Kidney (tissue), 14 donors: ENCODE measurements around the gene PSME2. TPM values are rescaled to one million over a fixed set of nuclear protein-coding genes. Genes with fewer than 3 reads are reported as not detected.

Experiments
- DNase-seq, 5 donors: peaks; one replicate each; pipeline ENCODE4 v3.0.0-alpha.2; 2013 to 2020
- FAIRE-seq: peaks from 2 replicates; lab custom pipeline; 2012; peaks lifted over from hg19 to GRCh38; lab: Jason Lieb, UNC
- H3K27ac ChIP-seq, 2 donors: one replicate each; pipeline ENCODE4 v1.7.0; 2013; ENCODE audit warnings: low read depth in 2 of 2, low read length in 2 of 2, inconsistent platforms in 1 of 2
- H3K27me3 ChIP-seq: one replicate; pipeline ENCODE4 v1.7.1; 2013; ENCODE audit warnings: low read length, inconsistent platforms; ENCODE audit not compliant: control insufficient read depth, insufficient read depth
- H3K36me3 ChIP-seq, 3 donors: one replicate each; pipeline versions ENCODE4 v1.7.0 to v1.7.1; 2013; ENCODE audit warnings: low read length in 3 of 3, control low read depth in 1 of 3, inconsistent platforms in 1 of 3; ENCODE audit not compliant: insufficient read depth in 3 of 3, control insufficient read depth in 2 of 3
- H3K4me1 ChIP-seq, 3 donors: one replicate each; pipeline versions ENCODE4 v1.7.0 to v1.7.1; 2013; ENCODE audit warnings: low read length in 3 of 3, inconsistent platforms in 1 of 3, low read depth in 1 of 3; ENCODE audit not compliant: control insufficient read depth in 2 of 3, insufficient read depth in 2 of 3
- H3K4me3 ChIP-seq, 3 donors: one replicate each; pipeline versions ENCODE4 v1.7.0 to v1.8.1; 2013; ENCODE audit warnings: low read length in 3 of 3, control low read depth in 1 of 3, inconsistent platforms in 1 of 3
- H3K9ac ChIP-seq, 3 donors: one replicate each; pipeline versions ENCODE4 v1.7.0 to v1.7.1; 2013; ENCODE audit warnings: low read length in 3 of 3, control low read depth in 1 of 3, inconsistent platforms in 1 of 3
- H3K9me3 ChIP-seq, 3 donors: one replicate each; pipeline versions ENCODE4 v1.7.0 to v1.7.1; 2013; ENCODE audit warnings: low read length in 3 of 3, control low read depth in 1 of 3, inconsistent platforms in 1 of 3; ENCODE audit not compliant: control insufficient read depth in 2 of 3, insufficient read depth in 1 of 3
- intact Hi-C: fragments of 100-400 bp; cut with DNase I; formaldehyde crosslinking; loops from one replicate; pipeline ENCODE4 v1.11.1; 2022
- polyA plus RNA-seq: library from polyadenylated mRNA; stranded (reverse); fragments of 350-450 nt; fragmentation: Illumina TruSeq; extraction: RNeasy Lipid Tissue Mini Kit (QIAGEN cat#74804); gene quantifications from one replicate; pipeline ENCODE4 v1.2.3, GENCODE V29; 2014; ENCODE audit warnings: low read depth, low replicate concordance; ENCODE audit not compliant: insufficient read depth
- total RNA-seq: library from RNA; stranded (reverse); fragmentation: NEBNext Ultra II Directional; extraction: Animal tissue kit (Norgen Biotek cat#: 25700); gene quantifications from one replicate; pipeline ENCODE4 v1.2.1, GENCODE V29; 2021
- TF ChIP-seq, protein P1 (sequence below): IDR thresholded peaks from 3 replicates; pipeline ENCODE4 v1.5.1; 2012; ENCODE audit warnings: mild to moderate bottlenecking, moderate library complexity, borderline replicate concordance; ENCODE audit not compliant: insufficient read depth; ENCODE audit errors: extremely low read depth
- donor health status: control.
- donor health status: control.
- donor health status: control.
- donor health status: control.
- donor health status: control.
- donor health status: DM: yes; HTN: yes; CAD: no.
- donor health status: Normal renal cell carcinoma (clear cell type).

PSME2 gene
- total and polyA plus RNA-seq, 2 donors from 2014 or later, result 148 to 289 TPM

DNA sequence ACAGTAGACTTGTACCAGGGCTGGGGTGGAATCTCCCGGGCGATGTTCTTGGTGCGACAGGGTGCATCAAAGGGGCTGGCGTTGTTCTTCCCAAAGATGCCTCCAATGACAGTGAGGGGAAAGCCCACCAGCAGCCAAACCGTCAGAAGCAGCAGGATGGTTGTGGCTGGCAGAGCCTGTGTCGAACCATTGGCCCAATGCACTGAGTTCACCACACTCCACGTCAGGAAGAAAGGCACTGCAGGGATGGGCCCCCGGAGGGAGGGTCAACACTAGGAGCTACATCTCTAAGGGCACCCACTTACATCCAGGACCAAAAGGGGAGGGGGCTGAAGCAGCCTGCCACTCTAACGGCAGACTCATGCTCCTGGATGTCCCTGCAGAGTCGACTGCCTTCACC, 44.0 kb upstream of the PSME2 start:
- intact Hi-C loops, result no loop called here
- TF ChIP-seq, protein P1, sequence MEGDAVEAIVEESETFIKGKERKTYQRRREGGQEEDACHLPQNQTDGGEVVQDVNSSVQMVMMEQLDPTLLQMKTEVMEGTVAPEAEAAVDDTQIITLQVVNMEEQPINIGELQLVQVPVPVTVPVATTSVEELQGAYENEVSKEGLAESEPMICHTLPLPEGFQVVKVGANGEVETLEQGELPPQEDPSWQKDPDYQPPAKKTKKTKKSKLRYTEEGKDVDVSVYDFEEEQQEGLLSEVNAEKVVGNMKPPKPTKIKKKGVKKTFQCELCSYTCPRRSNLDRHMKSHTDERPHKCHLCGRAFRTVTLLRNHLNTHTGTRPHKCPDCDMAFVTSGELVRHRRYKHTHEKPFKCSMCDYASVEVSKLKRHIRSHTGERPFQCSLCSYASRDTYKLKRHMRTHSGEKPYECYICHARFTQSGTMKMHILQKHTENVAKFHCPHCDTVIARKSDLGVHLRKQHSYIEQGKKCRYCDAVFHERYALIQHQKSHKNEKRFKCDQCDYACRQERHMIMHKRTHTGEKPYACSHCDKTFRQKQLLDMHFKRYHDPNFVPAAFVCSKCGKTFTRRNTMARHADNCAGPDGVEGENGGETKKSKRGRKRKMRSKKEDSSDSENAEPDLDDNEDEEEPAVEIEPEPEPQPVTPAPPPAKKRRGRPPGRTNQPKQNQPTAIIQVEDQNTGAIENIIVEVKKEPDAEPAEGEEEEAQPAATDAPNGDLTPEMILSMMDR, result no peak
- Histone ChIP-seq H3K27me3 (no peaks in the 10 kb centered on the region), H3K4me1 (peaks cover 0 to 15% (median 12%) of the 10 kb centered on the region in 3 donors), H3K36me3 (peaks cover 0 to 34% (median 13%) of the 10 kb centered on the region in 3 donors), H3K9me3 (no peaks in the 10 kb centered on the region), H3K4me3 (no peak overlapping the region), H3K9ac (no peak overlapping the region), H3K27ac (no peak overlapping the region)
- FAIRE-seq, result no peak
- DNase-seq, result no peak

DNA sequence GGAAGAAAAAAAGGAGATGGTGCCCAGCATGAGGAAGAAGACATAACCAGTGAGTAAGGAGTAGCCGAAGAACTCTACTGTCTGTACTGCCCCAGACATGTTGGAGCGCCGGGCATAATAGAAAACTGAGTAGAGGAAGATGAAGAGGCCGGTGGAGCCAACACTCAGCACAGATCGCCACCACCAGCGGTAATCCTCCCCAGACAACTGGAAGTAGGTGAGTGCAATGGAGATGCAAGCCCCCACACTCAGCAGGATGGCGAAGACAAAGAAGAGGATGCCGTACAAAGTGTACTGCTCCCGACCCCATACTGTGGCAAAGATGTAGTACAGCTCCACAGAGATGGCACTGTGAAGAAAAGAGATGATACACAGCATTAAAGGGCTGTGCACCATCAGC, 43.0 kb upstream of the PSME2 start:
- peak overlapping the region in 1 of 3 donors; percentile 64 for H3K4me3 ChIP-seq
- no peaks in the 10 kb centered on the region for H3K27me3 ChIP-seq
- peaks cover 0 to 11% (median 9%) of the 10 kb centered on the region in 3 donors for H3K4me1 ChIP-seq
- TF ChIP-seq, protein P1, result no peak
- DNase-seq (no peak), FAIRE-seq (no peak)
- no peak overlapping the region for H3K27ac ChIP-seq
- H3K9ac ChIP-seq, result peak overlapping the region in 1 of 3 donors; percentile 60
- H3K9me3 ChIP-seq, result no peaks in the 10 kb centered on the region
- intact Hi-C loops, result no loop called here
- peaks cover 0 to 39% (median 19%) of the 10 kb centered on the region in 3 donors for H3K36me3 ChIP-seq

DNA sequence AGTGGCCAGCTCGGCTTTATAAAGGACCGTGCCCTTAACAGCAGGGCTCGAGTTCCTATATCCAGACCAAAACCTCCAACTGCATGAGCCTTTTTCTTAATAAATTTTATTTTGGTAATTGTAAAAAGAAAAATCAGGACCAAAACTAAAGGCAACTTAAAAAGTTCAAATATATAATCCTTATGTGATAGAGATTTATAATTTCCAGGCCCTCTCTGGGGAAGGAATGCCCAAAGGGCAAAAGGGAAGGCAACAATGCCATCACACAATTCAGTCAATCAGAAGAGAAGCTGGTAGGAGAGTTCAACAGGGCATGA, 42.6 kb upstream of the PSME2 start:
- H3K4me1 ChIP-seq, result peaks cover 0 to 8% (median 6%) of the 10 kb centered on the region in 3 donors
- peak overlapping the region in 2 of 3 donors; percentile 23 to 64 for H3K4me3 ChIP-seq
- DNase-seq (no peak), FAIRE-seq (no peak)
- H3K27me3 ChIP-seq, result no peaks in the 10 kb centered on the region
- peak overlapping the region in 1 of 3 donors; percentile 60 for H3K9ac ChIP-seq
- H3K9me3 ChIP-seq, result no peaks in the 10 kb centered on the region
- peaks cover 0 to 43% (median 23%) of the 10 kb centered on the region in 3 donors for H3K36me3 ChIP-seq
- TF ChIP-seq, protein P1, result no peak
- H3K27ac ChIP-seq, result no peak overlapping the region
- intact Hi-C loops, result no loop called here
